ENCODE measurements around the gene CCHCR1. TPM values are rescaled to one million over a fixed set of nuclear protein-coding genes. Genes with fewer than 3 reads are reported as not detected.

CCHCR1 gene
- total and polyA plus RNA-seq, 2 of the 8 experiments (the other 6 are each of a cell fraction or from before 2014, with no cell fraction given), result 20.9 to 38.0 TPM

- no peaks in the 10 kb centered on the region for H3K79me1 ChIP-seq (ENCODE audit: low read depth, low read length)
- no peaks in the 10 kb centered on the region for H3K36me3 ChIP-seq (ENCODE audit: control insufficient read depth in 2 of 4, insufficient read depth in 4 of 4, low read length in 3 of 4)
- no peaks in the 10 kb centered on the region for H3K27me3 ChIP-seq (replicated peaks in 1 of 4; ENCODE audit: control insufficient read depth in 3 of 4, extremely low read depth in 1 of 4, insufficient read depth in 3 of 4, low read length in 3 of 4)
- DNase-seq (ENCODE audit: low read depth in 1 of 2, low spot score in 2 of 2) (no peak), FAIRE-seq (no peak)
- H4K8ac ChIP-seq (ENCODE audit: extremely low read depth, insufficient read depth, low read length), result no peak overlapping the region
- no peak overlapping the region for H3K9ac ChIP-seq (replicated peaks in 1 of 4; ENCODE audit: extremely low read depth in 1 of 4, low read depth in 3 of 4, low read length in 3 of 4)
- no peak overlapping the region for H3K14ac ChIP-seq (ENCODE audit: insufficient read length)
- WGBS, 2 experiments (ENCODE audit: extremely low coverage in 1 of 2, insufficient coverage in 1 of 2, insufficient read length in 1 of 2, insufficient replicate concordance in 2 of 2, low coverage in 1 of 2, low lambda C conversion rate in 2 of 2, missing lambda C conversion rate in 1 of 2), result 92% methylated on average over 2 of the region's 2 CpGs; no CpG with 5 or more reads in 1 of the 2 experiments
- H3K9me3 ChIP-seq (ENCODE audit: insufficient read depth in 2 of 2, low read depth in 1 of 2, low read length in 1 of 2), result no peaks in the 10 kb centered on the region
- H3K79me2 ChIP-seq (ENCODE audit: control insufficient read depth in 1 of 2, insufficient read depth in 2 of 2, low read length in 2 of 2), result no peaks in the 10 kb centered on the region
- no peak overlapping the region for H2AK5ac ChIP-seq (ENCODE audit: low read depth, low read length)
- H4K91ac ChIP-seq (replicated peaks; ENCODE audit: insufficient read length, low read length), result no peak overlapping the region
- no peak overlapping the region for H2AFZ ChIP-seq (ENCODE audit: low read length)
- no peak overlapping the region for H3K4ac ChIP-seq (replicated peaks; ENCODE audit: insufficient read length, low read depth, low read length)
- H3K23me2 ChIP-seq (ENCODE audit: low read depth, low read length), result no peaks in the 10 kb centered on the region
- no peaks in the 10 kb centered on the region for H4K20me1 ChIP-seq (replicated peaks in 1 of 2; ENCODE audit: control insufficient read depth in 1 of 2, insufficient read depth in 2 of 2, low read length in 2 of 2)
- no peak overlapping the region for H3K18ac ChIP-seq (ENCODE audit: extremely low read depth, low read length)
- H2BK20ac ChIP-seq (ENCODE audit: low read length), result no peak overlapping the region
- H2BK120ac ChIP-seq (replicated peaks; ENCODE audit: low read depth, low read length), result no peak overlapping the region
- H3K27ac ChIP-seq (ENCODE audit: low read depth, low read length), result no peak overlapping the region
- no peaks in the 10 kb centered on the region for H3K4me1 ChIP-seq (replicated peaks in 1 of 4; ENCODE audit: control insufficient read depth in 3 of 4, insufficient read depth in 4 of 4, low read length in 3 of 4)
- no peak overlapping the region for H4K5ac ChIP-seq (ENCODE audit: insufficient read length, low read depth, low read length)
- no peak overlapping the region for H3K4me2 ChIP-seq (ENCODE audit: insufficient read depth in 1 of 2, low read depth in 2 of 2, low read length in 2 of 2)
- no peak overlapping the region for H3K56ac ChIP-seq (replicated peaks; ENCODE audit: insufficient read length, low read depth, low read length)
- ChIA-PET CTCF (ENCODE audit: partially characterized antibody) (interaction anchor here (0.6 to 3.3 kb wide), 25 partner anchors 8 to 416 kb away, joined by 3 to 26 read pairs (median 5); partner anchors contain the start of gene C6orf15), POLR2A (ENCODE audit: partially characterized antibody) (interaction anchor here (1.4 kb wide), 1 partner anchor 62 kb away, joined by 5 read pairs; no protein-coding TSS in a partner anchor)
- no peak overlapping the region for H3K4me3 ChIP-seq (ENCODE audit: extremely low read depth in 1 of 4, insufficient read depth in 2 of 4, low read depth in 3 of 4, low read length in 4 of 4)
- H2BK12ac ChIP-seq (ENCODE audit: low read depth, low read length), result no peak overlapping the region
- no peak overlapping the region for H2BK15ac ChIP-seq (ENCODE audit: low read length)
- H3K23ac ChIP-seq (ENCODE audit: insufficient read length), result no peak overlapping the region
- H2BK5ac ChIP-seq (ENCODE audit: low read depth, low read length), result no peak overlapping the region
- TF ChIP-seq TEAD4 (IDR thresholded peaks at IDR 0.05; ENCODE audit: low read depth, low read length) (no peak), SP2 (IDR thresholded peaks at IDR 0.05; ENCODE audit: low read length) (no peak), USF2 (IDR thresholded peaks at IDR 0.05; ENCODE audit: low read length) (no peak), CBX8 (IDR thresholded peaks at IDR 0.05; ENCODE audit: borderline replicate concordance, low read depth, low read length) (no peak), CTBP2 (IDR thresholded peaks at IDR 0.05; ENCODE audit: borderline replicate concordance, insufficient read depth, insufficient read length, low read length) (no peak), CHD2 (IDR thresholded peaks at IDR 0.05; ENCODE audit: low read length) (no peak), SUZ12 (IDR thresholded peaks at IDR 0.05; ENCODE audit: low read length) (no peak), BRCA1 (IDR thresholded peaks at IDR 0.05; ENCODE audit: low read depth, low read length) (no peak), TCF12 (IDR thresholded peaks at IDR 0.05; ENCODE audit: low read depth, low read length) (no peak)
These were observed 54.5 kb downstream of the CCHCR1 start for GRCh38 chr6:31103136-31103535.
